Measurements from ENCODE around the gene MUC6.

Gene MUC6

DNA sequence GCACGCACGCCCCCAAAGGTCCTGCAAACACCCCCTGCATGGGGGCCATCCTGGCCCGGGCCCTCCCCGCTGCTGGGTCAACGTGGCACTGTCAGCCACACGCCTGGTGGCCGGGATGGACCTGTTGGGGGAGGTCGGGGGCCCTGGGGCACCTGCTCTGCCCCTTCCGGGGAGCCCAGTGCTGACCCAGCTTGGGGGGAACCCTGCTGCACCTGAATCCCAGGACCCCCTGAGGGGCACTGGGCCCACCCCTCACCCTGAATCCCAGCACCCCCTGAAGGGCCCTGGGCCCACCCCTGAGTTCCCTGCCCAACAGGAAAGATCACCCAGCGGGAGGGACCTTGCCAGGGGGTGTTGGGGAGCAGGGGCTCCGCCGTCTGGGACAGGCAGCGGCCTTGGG, 413 bp upstream of the MUC6 start:
- no peak for DNase-seq (ENCODE audit: low read depth in 3 of 3)

DNA sequence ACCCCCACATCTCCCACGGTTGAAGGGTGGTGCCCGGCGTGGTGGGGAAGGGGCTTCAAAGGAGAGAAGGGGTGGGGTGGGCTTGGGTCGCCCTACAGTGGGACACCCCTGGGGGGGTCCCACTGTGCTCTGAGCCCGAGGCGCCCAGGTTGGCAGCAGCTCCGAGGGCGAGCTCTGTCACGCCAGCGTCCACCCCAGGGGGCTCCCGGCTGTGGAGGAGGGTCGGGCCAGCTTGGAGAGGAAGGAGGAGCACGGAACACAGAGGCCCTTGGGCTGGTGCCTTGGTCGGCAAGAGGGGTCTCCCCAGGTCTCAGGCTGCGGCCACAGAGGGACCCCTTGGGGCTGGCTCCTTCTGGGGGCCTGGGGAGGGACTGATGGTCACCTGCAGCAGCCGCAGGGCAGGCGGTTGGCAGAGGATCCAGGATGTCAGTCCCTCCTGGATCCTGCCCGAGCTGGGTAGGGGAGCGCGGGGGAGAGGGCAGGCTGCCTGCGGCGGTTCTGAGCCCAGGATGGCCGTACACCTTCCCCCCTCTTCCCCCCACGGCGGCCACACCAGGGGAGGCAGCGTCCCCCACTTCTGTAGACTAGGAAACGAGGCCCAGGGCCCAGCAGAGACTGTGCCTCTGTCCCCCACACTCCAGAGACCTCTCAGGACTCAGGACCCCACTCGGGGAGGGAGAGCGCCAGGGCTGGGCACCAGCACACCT, 788 bp downstream of the MUC6 start:
- DNase-seq (ENCODE audit: low read depth in 3 of 3), result no peak

DNA sequence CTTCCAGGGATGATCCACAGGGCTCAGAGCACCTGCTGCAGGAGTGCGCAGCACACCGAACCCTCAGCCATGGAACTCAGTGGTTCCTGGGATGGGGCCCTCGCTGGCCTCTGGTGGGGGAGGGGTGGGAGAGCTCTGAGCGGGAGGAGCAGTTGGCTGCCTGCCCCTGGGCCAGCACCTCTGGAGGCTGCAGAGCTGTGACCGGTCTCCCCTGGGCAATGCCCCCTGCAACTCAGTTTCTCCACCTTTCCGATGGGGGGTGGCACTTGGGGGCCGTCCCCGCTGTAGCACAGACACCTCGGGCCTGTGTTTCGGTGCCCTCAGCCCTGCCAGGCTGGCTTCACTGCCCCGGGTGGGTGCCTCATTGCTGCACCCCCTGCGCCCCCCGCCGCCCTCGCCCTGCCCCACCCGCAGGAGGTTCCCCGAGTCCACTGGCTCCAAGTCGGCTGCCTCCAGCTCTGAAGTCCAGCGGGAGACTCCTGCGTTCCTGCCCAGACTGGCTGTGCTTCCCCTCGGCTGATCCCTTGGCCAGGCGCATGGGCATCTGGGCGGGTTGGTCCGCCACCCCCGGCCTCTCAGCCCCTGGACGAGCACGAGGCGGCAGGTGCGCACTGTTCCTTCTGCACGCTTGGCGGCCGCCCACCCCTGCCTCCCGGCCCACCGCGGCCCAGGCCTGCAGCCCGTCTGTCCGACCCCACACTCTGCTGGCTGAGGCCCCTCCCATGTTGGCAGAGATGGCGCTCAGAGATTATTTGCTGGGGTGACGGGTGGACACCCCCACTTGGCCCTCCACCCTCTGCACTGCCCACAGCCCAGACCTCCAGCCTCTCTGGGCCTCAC, 1.8 kb downstream of the MUC6 start:
- DNase-seq (ENCODE audit: low read depth in 3 of 3), result no peak

DNA sequence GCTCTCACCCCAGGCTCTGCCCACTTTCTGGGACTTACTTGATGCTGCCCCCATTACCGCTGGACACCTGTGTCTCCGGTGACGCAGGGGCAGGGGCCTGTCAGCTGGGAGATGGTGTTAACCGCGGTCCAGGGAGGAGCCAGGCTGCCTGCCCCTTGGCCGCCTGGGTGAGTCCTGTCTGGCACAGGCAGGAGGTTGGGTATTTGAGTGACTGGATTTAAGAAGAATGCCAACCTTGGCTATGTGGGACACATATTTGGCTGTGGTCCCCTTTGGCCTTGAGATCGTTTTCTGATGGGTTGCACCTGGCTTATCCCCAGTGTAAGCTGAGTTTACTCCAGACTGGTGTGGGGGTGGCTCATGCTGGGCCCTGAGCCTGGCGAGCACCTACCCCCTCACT, 2.5 kb downstream of the MUC6 start:
- DNase-seq (ENCODE audit: low read depth in 3 of 3), result no peak

DNA sequence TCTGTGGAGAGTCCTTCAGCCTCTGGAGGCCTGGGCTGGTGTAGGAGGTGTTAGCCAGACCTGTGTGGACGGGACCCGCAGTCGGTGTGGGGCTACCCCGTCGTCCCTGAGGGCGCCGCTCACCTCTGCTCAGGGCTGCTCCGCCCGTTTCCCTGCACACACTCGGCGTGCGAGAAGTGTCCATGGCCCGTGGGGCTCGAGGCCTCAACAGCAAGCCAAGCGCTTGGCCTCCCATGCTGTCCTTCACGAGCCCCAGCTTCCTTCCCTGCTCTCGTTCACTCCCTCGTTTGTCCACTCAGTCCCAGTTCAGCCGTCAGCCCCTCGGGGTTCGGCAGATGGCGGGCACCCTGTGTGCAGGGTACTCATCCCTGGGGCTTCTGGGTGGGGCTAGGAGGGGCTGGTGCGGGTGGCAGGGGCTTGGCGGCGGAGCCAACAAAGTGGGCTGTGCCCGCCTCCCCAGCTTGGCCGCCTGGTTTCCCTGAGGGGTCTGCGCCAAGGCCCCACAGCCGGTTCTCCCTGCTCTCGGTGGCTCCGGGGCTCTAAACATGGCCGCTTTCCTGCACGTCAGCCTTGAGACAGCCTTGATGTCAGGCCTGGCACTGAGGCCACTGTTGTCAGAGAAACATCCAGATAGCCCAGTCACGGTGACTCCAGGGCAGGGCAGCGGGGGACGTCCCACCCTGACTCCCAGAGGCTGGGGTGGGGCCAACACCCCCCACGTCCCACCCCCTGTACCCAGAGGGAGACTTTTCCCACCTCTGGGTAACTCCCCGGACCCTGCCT, 3.3 kb downstream of the MUC6 start:
- no peak for DNase-seq (ENCODE audit: low read depth in 3 of 3)

DNA sequence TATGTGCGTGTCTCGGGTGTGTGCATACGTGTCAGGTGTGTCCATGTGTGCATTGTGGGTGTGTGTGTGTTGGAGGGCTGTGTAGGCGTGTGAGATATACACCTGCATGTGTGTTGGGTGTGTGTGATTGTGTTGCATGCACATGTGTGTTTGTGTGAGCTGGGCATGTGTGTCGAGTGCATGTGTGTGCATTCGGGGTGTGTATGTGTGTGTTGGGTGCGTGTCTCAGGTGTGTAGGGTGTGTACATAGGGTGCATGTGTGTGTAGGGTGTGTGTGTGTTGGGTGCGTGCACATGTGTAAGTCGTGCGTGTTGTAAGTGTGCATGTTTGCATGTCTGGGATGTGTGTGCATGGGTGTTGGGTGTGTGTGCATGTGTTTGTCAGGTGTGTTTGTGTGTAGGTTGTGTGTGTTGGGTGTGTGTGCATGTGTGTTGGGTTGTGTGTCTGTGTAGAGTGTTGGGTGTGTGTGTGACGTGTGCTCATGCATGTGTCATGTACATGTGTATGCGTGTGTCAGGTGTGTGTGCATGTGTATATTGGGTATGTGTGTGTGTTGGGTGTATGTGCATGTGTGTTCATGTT, 4.1 kb downstream of the MUC6 start:
- no peak for DNase-seq (ENCODE audit: low read depth in 3 of 3)

DNA sequence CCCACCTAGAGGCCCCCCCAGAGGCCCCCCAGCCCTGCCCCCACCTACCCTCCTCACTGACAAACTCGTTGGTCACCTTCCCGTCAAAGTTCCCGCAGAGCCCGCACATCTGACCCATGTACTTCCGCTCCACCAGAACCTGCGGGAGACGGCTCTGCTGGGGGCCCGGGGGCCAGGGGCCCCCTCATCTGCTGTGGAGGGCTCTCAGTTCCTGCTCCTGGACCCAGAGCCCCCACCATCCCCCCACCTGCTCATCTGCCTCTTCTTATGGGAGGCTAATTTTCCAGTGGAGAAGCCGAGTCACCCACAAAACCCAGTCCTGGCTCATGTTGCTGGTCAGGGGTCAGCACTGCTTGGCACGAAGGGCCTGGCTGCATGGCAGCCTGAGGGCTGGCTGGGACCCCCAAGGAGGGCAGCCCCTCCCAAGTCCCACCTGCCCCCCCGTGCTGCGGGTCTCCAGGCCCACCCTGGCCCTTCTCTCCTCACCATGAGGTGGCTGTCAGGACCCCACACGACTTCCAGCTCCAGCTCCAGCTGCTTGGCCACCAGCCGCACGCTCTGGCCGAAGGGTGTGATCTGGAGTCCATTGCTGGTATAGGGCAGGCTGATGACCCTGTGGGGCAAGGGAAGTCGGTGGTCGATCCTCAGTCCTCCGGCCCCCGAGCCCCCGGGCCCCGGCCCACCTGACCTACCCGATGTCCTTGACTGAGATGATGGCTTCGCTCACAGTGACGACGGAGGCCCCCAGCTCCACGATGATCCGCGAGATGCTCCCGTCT, 5.2 kb downstream of the MUC6 start:
- no peak for DNase-seq (ENCODE audit: low read depth in 3 of 3)

DNA sequence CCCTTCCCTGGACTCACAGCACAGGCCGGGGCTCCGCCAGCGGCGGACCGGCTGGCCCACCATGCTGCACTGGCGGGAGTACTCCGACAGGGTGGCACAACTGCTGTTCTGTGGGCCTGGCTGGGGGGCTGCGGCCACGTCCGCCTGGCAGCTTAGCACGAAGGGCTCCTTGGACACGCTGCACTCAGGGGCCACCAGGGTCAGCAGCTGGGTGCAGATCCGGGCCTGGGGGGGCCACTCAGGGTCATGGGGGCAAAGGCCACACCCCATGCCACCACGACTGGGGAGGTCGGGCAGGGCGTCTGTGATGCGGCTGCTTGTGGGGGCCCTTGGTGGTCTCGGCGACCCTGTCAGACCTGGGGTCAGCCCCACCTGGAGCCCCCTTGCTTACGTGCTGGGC, 6.0 kb downstream of the MUC6 start:
- DNase-seq (ENCODE audit: low read depth in 3 of 3), result no peak

DNA sequence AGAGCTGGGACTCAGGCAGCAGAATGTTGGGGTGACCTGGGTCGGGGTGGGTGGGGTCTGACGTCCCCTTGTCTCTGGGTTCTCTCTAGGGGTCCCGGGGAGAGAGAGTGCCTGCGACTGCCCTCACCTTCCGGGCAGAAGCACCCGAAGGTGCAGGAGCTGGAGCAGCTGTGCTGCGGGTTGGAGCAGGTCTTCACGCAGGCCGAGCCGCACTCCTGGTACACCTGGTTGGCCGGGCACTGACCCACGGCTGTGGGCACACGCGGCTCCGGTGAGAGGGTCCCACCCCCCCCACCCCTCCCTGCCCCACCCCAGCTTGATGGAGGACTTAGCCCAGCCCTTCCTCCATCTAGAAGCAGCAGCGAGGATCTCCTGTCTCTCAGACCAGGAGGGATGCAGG, 6.4 kb downstream of the MUC6 start:
- DNase-seq (ENCODE audit: low read depth in 3 of 3), result no peak

DNA sequence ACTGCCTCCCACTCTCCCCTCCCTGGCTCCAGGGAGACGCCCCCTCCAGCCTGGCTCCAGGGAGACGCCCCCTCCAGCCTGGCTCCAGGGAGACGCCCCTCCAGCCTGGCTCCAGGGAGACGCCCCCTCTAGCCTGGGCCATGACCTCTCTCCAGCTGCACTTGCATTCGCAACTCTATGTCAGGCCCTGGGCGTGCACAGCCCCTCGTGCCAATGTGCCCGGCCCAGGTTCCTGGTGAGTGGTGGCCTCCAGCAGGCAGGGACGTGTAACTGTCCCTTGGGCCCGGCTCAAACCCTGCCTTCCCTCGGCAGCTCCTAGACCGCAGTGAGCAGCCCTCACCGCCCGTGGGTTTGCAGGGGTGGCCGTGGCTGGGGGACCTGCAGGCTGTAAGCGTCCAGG, 6.9 kb downstream of the MUC6 start:
- DNase-seq (ENCODE audit: low read depth in 3 of 3), result no peak

DNA sequence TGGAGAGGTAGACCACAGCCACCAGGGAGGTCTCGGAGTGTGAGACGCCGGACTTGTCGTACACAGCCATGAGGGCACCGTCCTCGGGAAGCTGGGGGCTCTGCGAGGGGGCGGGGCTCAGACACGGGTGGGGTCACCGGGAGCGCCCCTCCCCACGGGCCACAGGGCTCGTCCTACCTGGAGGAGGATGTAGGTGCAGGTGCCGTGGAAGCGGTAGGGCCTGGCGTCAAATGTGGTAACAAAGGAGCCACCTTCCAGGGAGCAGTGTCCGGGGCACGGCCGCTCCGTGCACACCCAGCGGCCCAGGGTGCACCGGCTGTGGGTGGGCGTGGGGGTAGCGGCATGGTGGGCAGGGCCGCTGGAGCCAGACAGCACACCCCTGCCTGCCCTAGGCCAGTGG, 7.5 kb downstream of the MUC6 start:
- DNase-seq (ENCODE audit: low read depth in 3 of 3), result no peak

DNA sequence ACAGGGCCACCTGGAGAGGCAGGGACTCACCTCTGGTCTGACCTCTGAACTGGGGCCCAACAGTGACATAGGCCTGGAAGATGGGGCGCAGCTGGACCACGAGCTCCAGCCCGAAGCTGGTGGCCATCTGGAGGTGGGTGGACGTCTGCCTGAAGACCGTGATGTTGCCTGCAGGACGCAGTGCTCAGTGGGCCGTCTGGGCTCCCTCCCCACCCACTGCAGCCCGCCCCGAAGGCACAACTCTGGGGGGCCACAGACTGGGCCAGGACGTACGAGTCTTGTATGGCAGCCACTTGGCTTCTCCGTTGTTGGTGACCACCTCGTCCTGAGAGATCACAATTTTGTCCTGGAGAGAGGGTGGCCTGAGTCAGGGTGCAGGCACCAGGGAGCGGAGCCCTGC, 7.9 kb downstream of the MUC6 start:
- DNase-seq (ENCODE audit: low read depth in 3 of 3), result no peak

DNA sequence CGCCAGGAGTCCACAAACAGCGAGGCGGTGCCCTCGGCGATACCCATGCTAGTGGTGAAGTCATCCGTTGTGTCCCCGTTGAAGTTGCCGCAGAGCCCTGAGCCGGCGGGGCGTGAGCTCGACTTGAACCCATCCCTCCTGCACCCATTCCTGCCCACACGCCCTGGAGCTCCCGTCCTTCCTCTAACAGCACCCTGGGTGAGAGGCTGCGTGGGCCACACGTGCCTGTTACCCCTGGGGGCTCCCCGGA, 8.3 kb downstream of the MUC6 start:
- no peak for DNase-seq (ENCODE audit: low read depth in 3 of 3)

DNA sequence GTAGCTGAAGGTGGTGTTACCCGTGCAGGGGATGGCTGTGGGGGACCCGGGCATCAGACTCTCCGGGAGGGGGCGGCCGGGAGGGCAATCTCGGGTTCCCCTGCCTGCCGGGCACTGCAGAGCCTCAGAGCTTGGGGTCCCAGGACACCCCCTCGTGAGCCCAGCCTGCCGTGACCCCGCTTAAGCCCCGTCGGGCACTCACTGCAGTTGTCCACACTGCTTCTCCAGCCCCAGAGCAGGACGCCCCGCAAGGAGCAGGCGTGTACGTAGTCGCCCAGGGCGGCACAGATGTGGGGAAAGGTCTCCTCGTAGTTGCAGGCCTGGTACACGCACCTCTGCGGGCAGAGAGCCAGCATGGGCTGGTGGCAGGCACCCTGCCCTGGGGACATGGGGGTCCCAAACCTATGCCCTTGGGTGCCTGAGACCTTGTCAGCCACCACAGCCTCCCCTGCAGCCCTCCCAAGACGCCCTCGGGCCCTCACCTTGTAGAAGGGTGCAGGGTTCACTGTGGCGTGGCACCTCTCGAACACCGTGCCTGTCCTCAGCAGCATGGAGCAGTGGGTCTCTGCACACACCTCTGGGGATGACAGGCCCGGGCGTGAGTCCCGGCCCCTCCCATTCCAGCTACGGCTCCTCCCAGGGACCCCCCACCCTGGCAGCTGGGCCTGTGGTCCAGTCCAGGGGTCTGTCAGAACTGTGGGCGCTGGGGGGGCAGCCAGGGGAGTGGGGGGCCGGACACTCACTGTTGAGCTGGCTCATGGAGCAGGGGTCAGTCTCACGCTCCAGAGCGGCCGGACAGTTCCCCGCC, 8.8 kb downstream of the MUC6 start:
- no peak for DNase-seq (ENCODE audit: low read depth in 3 of 3)

DNA sequence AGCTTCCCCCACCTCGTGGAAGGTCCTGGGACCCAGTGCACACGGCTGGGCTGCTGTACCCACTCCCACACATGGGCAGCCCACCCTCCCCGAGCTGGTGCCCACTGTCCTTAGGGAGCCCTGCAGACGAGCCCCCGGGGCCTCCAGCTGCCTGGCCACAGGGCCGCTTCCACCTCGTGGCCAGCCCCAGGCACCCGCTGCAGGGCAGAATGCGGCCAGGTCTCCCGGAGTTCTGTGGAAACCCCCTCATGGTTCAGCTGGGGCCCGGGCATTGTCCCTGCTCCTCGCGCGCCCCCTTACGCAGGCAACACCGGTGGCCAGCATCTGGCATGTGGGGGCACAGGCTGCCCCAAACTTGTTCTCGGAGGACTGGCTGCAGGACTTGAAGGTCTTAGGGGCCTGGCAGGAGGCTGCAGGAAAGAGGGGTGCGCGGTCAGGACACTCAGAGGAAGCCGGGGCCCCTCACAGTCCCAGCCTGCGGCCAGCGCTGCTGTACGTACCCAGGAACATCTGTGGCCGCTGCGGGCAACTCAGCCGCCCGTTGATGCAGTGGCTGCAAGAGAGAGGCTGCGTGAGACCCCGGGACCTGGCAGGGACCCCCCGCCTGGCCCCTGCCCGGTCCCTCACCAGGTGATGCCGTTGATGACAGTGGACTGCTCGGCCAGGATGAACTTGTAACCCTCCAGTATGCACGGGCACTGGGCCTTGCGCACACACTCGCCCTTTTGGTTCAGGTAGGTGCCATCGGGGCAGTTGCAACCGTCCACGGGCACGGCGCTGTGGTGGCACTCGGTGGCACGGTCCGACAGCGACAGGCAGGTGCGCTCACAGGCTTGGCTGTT, 9.7 kb downstream of the MUC6 start:
- DNase-seq (ENCODE audit: low read depth in 3 of 3), result no peak

DNA sequence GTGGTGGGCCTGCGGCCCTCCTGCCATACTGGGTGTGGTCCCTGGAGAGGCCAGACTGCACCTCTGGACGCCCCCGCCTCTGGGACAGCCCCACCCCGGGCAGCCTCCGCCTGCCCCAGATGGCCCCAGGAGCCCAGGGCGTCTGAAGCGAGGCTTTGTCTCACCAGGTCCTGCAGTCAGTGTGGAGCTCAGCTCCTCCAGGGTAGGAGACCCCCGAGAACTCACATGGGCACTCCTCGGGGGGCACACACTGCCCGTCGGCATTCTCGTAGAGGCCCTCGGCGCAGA, 10.4 kb downstream of the MUC6 start:
- DNase-seq (ENCODE audit: low read depth in 3 of 3), result no peak

DNA sequence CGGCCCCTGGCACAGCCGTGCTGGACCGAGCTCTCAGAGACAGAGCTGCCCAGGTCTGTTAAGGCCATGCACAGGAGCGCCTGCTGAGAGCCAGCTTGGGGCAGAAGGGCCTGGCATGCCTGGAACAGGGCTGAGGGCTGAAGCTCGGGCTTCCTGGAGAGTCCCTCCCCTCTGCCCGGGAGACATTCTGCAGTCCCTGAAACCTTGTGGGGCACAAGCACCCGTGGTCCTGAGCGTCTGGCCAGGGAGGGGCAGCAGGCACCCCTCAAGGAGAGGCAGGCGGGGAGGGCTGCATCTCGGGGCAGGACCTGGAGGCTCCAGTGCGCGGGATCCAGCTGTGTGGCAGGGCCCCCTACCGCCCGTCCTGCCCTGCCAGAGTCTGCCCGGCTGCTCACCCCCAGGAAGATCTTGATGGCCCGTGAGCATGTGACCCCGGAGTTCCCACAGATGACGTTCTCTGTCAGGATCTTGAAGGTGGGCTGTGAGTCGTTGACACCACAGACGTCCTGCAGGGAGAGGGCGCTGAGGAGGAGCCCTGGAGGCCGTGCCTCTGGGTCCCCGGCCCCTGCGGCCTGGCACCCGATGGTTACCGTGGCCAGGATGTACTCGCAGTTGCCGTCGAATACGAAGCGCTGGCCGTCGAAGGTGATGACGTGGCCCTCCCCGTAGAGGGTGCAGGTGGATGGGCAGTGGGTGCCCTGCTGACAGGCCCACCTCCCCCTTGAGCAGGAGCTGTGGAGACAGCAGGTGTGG, 10.9 kb downstream of the MUC6 start:
- no peak for DNase-seq (ENCODE audit: low read depth in 3 of 3)

DNA sequence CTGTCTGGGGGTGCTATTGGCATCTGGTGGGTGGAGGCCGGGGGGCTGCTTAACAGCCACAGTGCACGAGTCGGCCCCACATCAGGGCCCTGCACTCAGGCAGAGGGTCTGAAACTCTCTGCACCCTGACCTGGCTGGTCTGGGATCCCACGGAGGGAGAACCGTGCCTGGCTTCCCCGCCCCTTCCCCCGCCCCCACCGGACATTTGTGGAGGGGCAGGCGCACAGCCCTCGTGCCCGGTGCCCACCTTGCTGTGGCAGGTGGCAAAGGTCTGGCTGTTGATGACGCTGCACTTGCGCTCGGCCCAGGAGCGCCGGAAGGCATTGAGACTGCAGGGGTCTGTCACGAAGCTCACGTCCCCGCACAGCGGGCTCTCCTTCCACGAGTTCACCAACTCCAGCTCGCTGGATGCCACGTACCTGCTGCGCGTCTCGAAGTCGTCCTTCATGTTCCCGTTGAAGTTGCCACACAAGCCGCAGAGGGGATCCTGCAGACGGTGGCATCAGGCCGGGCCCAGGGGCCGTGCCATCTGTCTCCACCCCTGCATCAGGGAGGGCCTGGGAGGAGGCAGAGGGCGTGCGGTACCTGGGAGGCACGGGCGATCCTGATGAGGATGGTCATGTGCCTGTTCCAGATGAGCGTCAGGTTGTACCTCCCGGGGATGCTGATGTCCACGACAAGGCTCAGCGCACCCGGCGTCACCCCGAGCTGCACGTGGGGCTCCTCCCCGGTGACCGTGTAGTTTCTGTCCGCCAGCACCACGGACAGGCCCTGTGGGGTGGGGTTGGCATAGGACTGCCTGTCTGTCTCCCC, 11.7 kb downstream of the MUC6 start:
- no peak for DNase-seq (ENCODE audit: low read depth in 3 of 3)

Data from stimulated activated CD4-positive, alpha-beta T cell treated with anti-CD3 and anti-CD28 coated beads, TNF-alpha, amount 100 ng/mL, for 48 hours (primary cell).